ENCODE data around the gene PRR29. TPM values are rescaled to one million over a fixed set of nuclear protein-coding genes. Genes with fewer than 3 reads are reported as not detected.

The PRR29 gene
- total and polyA plus RNA-seq, 8 donors, result 1.0 to 9.6 (median 6.0) TPM

GRCh38 chr17:63989622-63990345 is 8.4 kb upstream of the PRR29 start:
- TF ChIP-seq CTCF (IDR thresholded peaks at IDR 0.05), result no peak
- peaks cover 16 to 31% of the 10 kb centered on the region in 2 donors for H3K4me1 ChIP-seq
- H3K27ac ChIP-seq, result no peak overlapping the region
- intact Hi-C loops (cut with DNase I), result loop anchor here in 1 of 2 donors (10.0 kb wide), 1 partner anchor 65 kb away; no protein-coding TSS in a partner anchor
- DNase-seq (no peak), ATAC-seq (no peak)
- H3K4me3 ChIP-seq, result no peak overlapping the region
- H3K36me3 ChIP-seq, result no peaks in the 10 kb centered on the region
- H3K27me3 ChIP-seq, result peaks cover 0 to 7% of the 10 kb centered on the region in 2 donors
- no peaks in the 10 kb centered on the region for H3K9me3 ChIP-seq

- Histone ChIP-seq H3K36me3 (no peaks in the 10 kb centered on the region), H3K4me1 (peaks cover 12 to 15% of the 10 kb centered on the region in 2 donors), H3K4me3 (no peak overlapping the region), H3K27me3 (peaks cover 0 to 9% of the 10 kb centered on the region in 2 donors), H3K27ac (no peak overlapping the region), H3K9me3 (no peaks in the 10 kb centered on the region)
- no peak for ATAC-seq
- intact Hi-C loops (cut with DNase I), result no loop called here
- no peak for TF ChIP-seq CTCF (IDR thresholded peaks at IDR 0.05)
- DNase-seq, result no peak
Observed at GRCh38 chr17:63991611-63992010, 6.5 kb upstream of the PRR29 start.

- TF ChIP-seq CTCF (IDR thresholded peaks at IDR 0.05), result no peak
- Histone ChIP-seq H3K27me3 (peaks cover 3 to 28% of the 10 kb centered on the region in 2 donors), H3K4me3 (no peak overlapping the region), H3K36me3 (no peaks in the 10 kb centered on the region), H3K27ac (no peak overlapping the region), H3K9me3 (no peaks in the 10 kb centered on the region), H3K4me1 (peaks cover 9 to 21% of the 10 kb centered on the region in 2 donors)
- intact Hi-C loops (cut with DNase I), result no loop called here
- DNase-seq (no peak), ATAC-seq (no peak)
Observed at GRCh38 chr17:63993368-63993985, 4.7 kb upstream of the PRR29 start.

- DNase-seq, result no peak
- intact Hi-C loops (cut with DNase I), result no loop called here
- no peak overlapping the region for H3K4me3 ChIP-seq
Observed at GRCh38 chr17:63995626-63996025, 2.5 kb upstream of the PRR29 start.

More at GRCh38 chr17:63995626-63996025, 2.5 kb upstream of the PRR29 start:
- Histone ChIP-seq H3K36me3 (no peaks in the 10 kb centered on the region), H3K9me3 (no peaks in the 10 kb centered on the region), H3K27me3 (peaks cover 3 to 39% of the 10 kb centered on the region in 2 donors), H3K4me1 (peaks cover 11 to 28% of the 10 kb centered on the region in 2 donors), H3K27ac (no peak overlapping the region)
- ATAC-seq, result no peak
- no peak for TF ChIP-seq CTCF (IDR thresholded peaks at IDR 0.05)
